ACC112 (cell line): ENCODE results near the gene S100A10.
A peak's percentile ranks its signal among the peaks of the same experiment; 100 is the strongest.

Source experiments
- H2AFZ ChIP-seq: fragments of 200-600 bp; sonication (generic); one replicate; pipeline ENCODE4 v1.6.0; 2017; ENCODE audit warnings: antibody characterized with exemption, low read length; ENCODE audit not compliant: unreplicated experiment
- H3K27ac ChIP-seq: fragments of 200-600 bp; sonication (generic); 2 replicates; pipeline ENCODE4 v1.5.1; 2014; ENCODE audit warnings: low read depth, mild to moderate bottlenecking, antibody characterized with exemption, low read length, moderate library complexity
- H3K27me3 ChIP-seq: fragments of 200-600 bp; sonication (generic); 2 replicates; pipeline ENCODE4 v1.6.1; 2014; ENCODE audit warnings: mild to moderate bottlenecking, antibody characterized with exemption, low read length, moderate library complexity, mixed read lengths; ENCODE audit not compliant: insufficient read depth
- H3K36me3 ChIP-seq: fragments of 200-600 bp; sonication (generic); 2 replicates; pipeline ENCODE4 v1.6.1; 2016; ENCODE audit warnings: mild to moderate bottlenecking, antibody characterized with exemption, low read length, moderate library complexity, mixed read lengths; ENCODE audit not compliant: insufficient read depth
- H3K4me1 ChIP-seq: fragments of 200-600 bp; sonication (generic); one replicate; pipeline ENCODE4 v1.6.1; 2016; ENCODE audit warnings: low read length, mixed read lengths; ENCODE audit not compliant: insufficient read depth, unreplicated experiment, control insufficient read depth
- H3K4me3 ChIP-seq: fragments of 200-600 bp; sonication (generic); 2 replicates; pipeline ENCODE4 v1.5.1; 2014; ENCODE audit warnings: mild to moderate bottlenecking, low read depth, low read length
- H3K79me2 ChIP-seq: fragments of 200-600 bp; sonication (generic); one replicate; pipeline ENCODE4 v1.6.0; 2016; ENCODE audit warnings: low read length; ENCODE audit not compliant: control insufficient read depth, unreplicated experiment, insufficient read depth

S100A10 gene

GRCh38 chr1:151986501-151987190, 7.0 kb downstream of the S100A10 start:
- Histone ChIP-seq H3K4me3 (no peak overlapping the region), H3K36me3 (peaks cover 44% of the 10 kb centered on the region), H2AFZ (no peak overlapping the region), H3K79me2 (peaks cover 55% of the 10 kb centered on the region), H3K4me1 (peaks cover 70% of the 10 kb centered on the region), H3K27ac (no peak overlapping the region), H3K27me3 (no peaks in the 10 kb centered on the region)

- peaks cover 47% of the 10 kb centered on the region for H3K79me2 ChIP-seq
- H3K36me3 ChIP-seq = peaks cover 48% of the 10 kb centered on the region
- H3K4me1 ChIP-seq = peaks cover 72% of the 10 kb centered on the region
- no peak overlapping the region for H2AFZ ChIP-seq
- no peaks in the 10 kb centered on the region for H3K27me3 ChIP-seq
- H3K4me3 ChIP-seq = no peak overlapping the region
- H3K27ac ChIP-seq = no peak overlapping the region
Observed at GRCh38 chr1:151985768-151986167, 7.9 kb downstream of the S100A10 start.

DNA sequence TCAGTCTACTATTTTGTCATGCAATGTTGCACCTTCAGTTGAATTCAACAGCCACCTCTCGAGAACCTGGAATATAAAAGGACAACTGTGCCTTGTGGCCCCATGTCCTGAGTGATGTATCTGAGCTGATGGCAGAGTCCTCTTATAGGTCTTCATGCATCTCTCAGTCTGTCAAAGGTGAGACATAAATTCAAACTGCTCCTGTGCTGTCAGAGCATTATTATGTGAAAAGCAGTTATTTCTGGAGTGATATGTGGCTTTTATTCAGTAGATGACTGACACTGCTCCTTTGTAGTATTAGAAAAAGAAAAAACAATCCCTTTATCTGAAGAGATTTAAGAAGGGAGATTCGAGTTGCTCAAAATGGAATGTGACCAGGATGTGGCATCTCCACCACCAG, 8.4 kb downstream of the S100A10 start:
- Histone ChIP-seq H3K4me1 (peaks cover 72% of the 10 kb centered on the region), H3K36me3 (peaks cover 48% of the 10 kb centered on the region), H3K27me3 (no peaks in the 10 kb centered on the region), H3K79me2 (peaks cover 42% of the 10 kb centered on the region), H3K27ac (no peak overlapping the region), H3K4me3 (no peak overlapping the region), H2AFZ (no peak overlapping the region)

DNA sequence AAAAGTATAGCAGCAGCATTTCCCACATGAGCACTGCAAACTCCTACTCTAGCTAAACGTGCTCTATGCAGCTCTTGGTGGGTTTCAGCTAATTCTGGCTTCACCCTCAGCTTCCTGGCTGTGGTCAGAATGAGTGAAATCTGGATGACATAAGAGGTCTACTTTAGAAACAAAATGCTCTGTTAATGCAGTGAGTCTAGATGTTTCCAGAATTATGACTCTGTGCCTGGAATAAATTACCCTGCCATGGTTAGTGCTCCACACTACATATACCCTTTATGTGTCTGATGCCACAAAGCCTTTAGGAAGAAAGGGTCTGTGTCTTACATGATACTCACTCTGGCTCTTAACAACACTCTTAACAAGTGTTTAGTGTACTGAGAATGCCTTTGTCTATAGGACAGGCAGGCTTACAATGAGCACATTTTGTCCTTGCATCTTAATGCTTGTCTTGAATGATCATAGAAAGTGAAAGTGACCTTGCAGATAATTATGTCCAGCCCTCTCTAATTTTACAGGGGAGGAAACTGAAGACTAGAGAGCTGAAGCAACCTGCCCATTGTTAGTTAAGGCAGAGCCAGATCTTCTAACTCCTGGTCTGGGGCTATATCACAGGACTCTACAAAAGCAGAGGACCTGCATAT, 9.2 kb downstream of the S100A10 start:
- H3K4me1 ChIP-seq = peaks cover 71% of the 10 kb centered on the region
- peaks cover 48% of the 10 kb centered on the region for H3K36me3 ChIP-seq
- H2AFZ ChIP-seq = no peak overlapping the region
- no peak overlapping the region for H3K27ac ChIP-seq
- no peak overlapping the region for H3K4me3 ChIP-seq
- peaks cover 36% of the 10 kb centered on the region for H3K79me2 ChIP-seq
- no peaks in the 10 kb centered on the region for H3K27me3 ChIP-seq

GRCh38 chr1:151982300-151983005, 11.2 kb downstream of the S100A10 start:
- H3K27me3 ChIP-seq = no peaks in the 10 kb centered on the region
- peak overlapping the region; percentile 18; the same call in 1 of the 2 replicates for H3K27ac ChIP-seq
- H2AFZ ChIP-seq = no peak overlapping the region
- H3K4me3 ChIP-seq = no peak overlapping the region
- peaks cover 48% of the 10 kb centered on the region for H3K36me3 ChIP-seq
- H3K79me2 ChIP-seq = peaks cover 26% of the 10 kb centered on the region
- peaks cover 55% of the 10 kb centered on the region for H3K4me1 ChIP-seq

- peaks cover 15% of the 10 kb centered on the region for H3K79me2 ChIP-seq
- peaks cover 43% of the 10 kb centered on the region for H3K36me3 ChIP-seq
- H3K27ac ChIP-seq = peak overlapping the region; percentile 91
- peak overlapping the region; percentile 4; the same call in 1 of the 2 replicates for H3K4me3 ChIP-seq
- no peaks in the 10 kb centered on the region for H3K27me3 ChIP-seq
- H2AFZ ChIP-seq = no peak overlapping the region
- peaks cover 60% of the 10 kb centered on the region for H3K4me1 ChIP-seq
Observed at GRCh38 chr1:151981178-151981525, 12.5 kb downstream of the S100A10 start.

DNA sequence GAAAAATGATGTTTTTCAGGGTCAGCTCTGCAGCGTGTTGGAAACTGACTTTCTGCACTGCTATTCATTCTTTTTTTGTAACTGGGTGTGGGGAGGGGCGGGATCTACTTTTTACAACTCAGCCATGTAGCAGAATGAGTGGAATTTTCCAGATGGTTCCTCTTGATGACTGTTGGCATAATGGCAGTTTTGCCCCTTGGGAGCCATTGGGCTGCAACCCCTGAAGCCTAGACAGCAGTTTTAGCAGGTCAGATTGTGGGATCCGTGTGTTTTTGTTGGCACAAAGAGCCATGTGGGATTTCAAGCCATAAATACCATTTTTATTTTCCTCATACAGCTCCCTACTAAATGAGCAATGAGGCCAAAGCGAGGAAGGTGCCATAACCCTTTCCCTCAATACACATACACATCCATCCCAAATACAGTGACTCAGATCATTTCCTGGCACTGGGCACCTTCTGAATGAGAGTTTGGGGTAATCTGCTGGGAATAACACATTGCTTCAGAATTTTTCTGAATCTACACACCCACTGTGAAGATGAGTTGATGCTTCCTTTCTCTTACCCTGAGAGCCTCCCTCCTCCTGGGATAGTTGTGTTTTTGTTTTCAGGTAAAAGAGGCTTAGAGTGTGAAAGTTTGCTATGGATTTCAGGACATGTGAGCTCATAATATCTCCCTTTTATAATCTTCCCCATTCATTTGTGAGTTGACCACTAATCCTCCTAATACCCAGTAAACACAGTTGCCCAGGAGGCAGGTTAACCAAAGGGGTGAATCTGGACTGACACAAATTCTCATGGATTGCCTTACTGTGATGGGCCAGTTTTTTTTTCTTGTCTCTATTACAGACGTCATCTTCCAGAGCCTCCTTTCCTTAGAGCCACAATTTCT, 13.1 kb downstream of the S100A10 start:
- Histone ChIP-seq H3K27ac (peak overlapping the region; percentile 91), H3K36me3 (peaks cover 37% of the 10 kb centered on the region), H3K4me1 (peaks cover 58% of the 10 kb centered on the region), H2AFZ (no peak overlapping the region), H3K4me3 (peak overlapping the region; percentile 4; the same call in 1 of the 2 replicates), H3K79me2 (peaks cover 10% of the 10 kb centered on the region), H3K27me3 (no peaks in the 10 kb centered on the region)

- Histone ChIP-seq H3K79me2 (peaks cover under 1% of the 10 kb centered on the region), H3K27ac (no peak overlapping the region), H3K4me3 (no peak overlapping the region), H3K4me1 (peaks cover 43% of the 10 kb centered on the region), H2AFZ (no peak overlapping the region), H3K27me3 (no peaks in the 10 kb centered on the region), H3K36me3 (peaks cover 23% of the 10 kb centered on the region)
Observed at GRCh38 chr1:151978922-151979321, 14.7 kb downstream of the S100A10 start.

GRCh38 chr1:151977662-151978230, 15.9 kb downstream of the S100A10 start:
- no peak overlapping the region for H3K27ac ChIP-seq
- H3K4me1 ChIP-seq = peaks cover 49% of the 10 kb centered on the region
- no peak overlapping the region for H3K4me3 ChIP-seq
- peaks cover 11% of the 10 kb centered on the region for H3K36me3 ChIP-seq
- H3K27me3 ChIP-seq = no peaks in the 10 kb centered on the region
- no peak overlapping the region for H2AFZ ChIP-seq
- H3K79me2 ChIP-seq = no peaks in the 10 kb centered on the region

DNA sequence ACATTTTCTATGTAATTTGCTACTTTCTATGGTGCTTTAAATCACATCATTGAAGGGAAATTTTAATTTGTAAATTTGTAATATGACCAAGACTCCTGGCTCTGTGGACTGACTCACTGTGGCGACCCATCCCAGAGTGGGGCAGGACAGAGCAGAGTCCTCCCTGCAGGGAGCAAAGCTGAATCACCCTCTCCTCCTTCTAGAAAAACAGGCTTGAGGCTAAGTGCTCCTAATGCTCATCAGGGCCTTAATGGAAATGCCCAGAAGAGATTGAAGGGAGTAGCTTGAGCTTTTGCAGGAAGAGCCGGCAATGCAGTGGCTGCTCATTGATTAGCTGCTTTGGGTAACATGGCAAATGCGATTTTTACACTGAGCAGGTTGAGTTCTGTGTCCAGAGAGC, 16.8 kb downstream of the S100A10 start:
- no peak overlapping the region for H2AFZ ChIP-seq
- no peak overlapping the region for H3K4me3 ChIP-seq
- no peaks in the 10 kb centered on the region for H3K27me3 ChIP-seq
- peaks cover 47% of the 10 kb centered on the region for H3K4me1 ChIP-seq
- no peak overlapping the region for H3K27ac ChIP-seq
- H3K36me3 ChIP-seq = 0 out of 2 replicates have a peak, but pooled peaks cover 4% of the 10 kb centered on the region
- H3K79me2 ChIP-seq = no peaks in the 10 kb centered on the region
